Measurements from ENCODE around the gene LLGL1.

LLGL1 gene

GRCh38 chr17:18229771-18230170 lies 4.3 kb downstream of the LLGL1 start:
- DNase-seq (ENCODE audit: low read depth in 2 of 2), result no peak

GRCh38 chr17:18230288-18231141 lies 5.1 kb downstream of the LLGL1 start:
- no peak for DNase-seq (ENCODE audit: low read depth in 2 of 2)

DNA sequence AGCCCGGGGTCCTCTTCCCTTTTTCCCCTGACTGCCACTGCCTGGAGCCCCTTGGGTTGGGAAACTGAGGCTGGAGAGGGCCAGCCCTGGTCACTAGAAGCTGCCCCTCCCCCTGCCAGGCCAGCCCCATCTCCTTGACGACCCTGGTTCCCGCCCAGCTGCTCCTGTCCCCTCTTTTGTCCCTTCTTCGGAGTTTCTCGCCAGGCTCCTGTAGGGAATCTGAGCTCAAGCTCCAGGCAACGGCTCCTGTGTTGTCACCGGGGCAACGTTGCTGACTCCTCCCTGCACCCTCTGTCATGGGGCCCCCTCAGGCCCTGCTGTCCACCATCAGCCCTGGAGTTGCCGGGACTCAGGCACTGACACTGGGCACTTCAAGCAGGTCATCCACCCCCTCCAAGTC lies 5.7 kb downstream of the LLGL1 start:
- no peak for DNase-seq (ENCODE audit: low read depth in 2 of 2)

DNA sequence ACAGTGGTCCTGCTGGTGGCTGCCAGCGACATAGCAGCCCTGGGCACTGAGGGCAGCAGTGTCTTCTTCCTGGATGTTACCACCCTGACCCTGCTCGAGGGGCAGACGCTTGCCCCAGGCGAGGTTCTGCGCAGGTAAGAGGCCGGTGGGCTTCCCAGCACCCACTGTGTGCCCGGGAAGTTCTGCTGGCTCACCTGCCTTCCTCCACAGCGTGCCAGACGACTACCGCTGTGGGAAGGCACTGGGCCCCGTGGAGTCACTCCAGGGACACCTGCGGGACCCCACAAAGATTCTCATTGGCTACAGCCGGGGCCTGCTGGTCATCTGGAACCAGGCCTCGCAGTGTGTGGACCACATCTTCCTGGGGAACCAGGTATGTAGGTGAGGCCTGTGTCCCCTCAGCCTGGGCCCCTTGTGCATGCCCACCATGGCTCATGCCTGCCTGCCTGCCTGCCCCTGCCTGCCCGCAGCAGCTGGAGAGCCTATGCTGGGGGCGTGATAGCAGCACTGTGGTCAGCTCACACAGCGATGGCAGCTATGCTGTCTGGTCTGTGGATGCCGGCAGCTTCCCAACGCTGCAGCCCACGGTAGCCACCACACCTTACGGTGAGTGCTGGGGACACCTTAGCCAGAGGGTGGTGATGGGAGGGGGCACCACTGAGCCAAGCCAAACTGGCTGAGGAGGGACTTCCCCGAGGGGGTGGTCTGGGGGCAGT lies 8.5 kb downstream of the LLGL1 start:
- DNase-seq (ENCODE audit: low read depth in 2 of 2), result no peak

- no peak for DNase-seq (ENCODE audit: low read depth in 2 of 2)
These were observed 9.5 kb downstream of the LLGL1 start for GRCh38 chr17:18234853-18235380.

DNA sequence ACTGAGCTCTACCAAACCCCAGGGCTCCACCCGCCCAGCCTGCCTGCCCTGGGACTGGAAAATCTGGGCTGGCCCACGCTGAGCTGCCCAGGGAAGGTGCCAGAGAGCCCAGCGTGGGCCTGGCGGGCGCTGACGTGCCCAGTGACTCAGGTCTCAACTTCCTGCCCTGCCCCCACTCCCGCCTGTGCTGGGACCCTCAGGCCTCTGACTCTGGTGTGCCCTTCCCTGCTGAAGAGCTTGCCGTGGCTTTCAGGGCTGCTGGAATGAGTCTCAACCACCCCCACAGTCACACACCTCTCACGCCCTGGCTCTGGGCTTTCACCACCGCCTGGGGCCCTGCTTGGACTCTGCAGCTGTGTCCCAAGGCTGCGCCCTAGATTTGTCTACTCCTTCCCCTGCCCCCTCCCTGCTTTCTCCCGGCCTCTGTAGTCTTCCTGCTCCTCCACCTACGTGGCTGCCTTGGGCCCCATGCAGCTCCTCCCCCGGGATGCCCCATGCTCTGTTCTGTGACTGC lies 10.4 kb downstream of the LLGL1 start:
- no peak for DNase-seq (ENCODE audit: low read depth in 2 of 2)

GRCh38 chr17:18236494-18236893 lies 11.1 kb downstream of the LLGL1 start:
- DNase-seq (ENCODE audit: low read depth in 2 of 2), result no peak

DNA sequence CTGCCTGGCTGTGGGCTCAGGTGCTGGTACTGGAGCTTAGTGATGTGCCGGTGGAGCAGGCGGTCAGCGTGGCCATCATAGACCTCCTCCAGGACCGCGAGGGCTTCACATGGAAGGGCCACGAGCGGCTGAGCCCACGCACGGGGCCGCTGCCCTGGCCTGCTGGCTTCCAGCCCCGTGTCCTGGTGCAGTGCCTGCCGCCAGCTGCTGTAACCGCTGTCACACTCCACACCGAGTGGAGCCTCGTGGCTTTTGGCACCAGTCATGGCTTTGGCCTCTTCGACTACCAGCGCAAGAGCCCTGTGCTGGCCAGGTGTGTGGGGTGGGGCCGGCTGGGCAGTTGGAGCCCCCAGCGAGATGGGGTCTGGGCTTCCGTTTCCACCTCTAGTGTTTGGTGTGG lies 12.0 kb downstream of the LLGL1 start:
- no peak for DNase-seq (ENCODE audit: low read depth in 2 of 2)

- no peak for DNase-seq (ENCODE audit: low read depth in 2 of 2)
These were observed 12.9 kb downstream of the LLGL1 start for GRCh38 chr17:18238299-18238698.

- DNase-seq (ENCODE audit: low read depth in 2 of 2), result no peak
These were observed 15.0 kb downstream of the LLGL1 start for GRCh38 chr17:18240449-18240848.

DNA sequence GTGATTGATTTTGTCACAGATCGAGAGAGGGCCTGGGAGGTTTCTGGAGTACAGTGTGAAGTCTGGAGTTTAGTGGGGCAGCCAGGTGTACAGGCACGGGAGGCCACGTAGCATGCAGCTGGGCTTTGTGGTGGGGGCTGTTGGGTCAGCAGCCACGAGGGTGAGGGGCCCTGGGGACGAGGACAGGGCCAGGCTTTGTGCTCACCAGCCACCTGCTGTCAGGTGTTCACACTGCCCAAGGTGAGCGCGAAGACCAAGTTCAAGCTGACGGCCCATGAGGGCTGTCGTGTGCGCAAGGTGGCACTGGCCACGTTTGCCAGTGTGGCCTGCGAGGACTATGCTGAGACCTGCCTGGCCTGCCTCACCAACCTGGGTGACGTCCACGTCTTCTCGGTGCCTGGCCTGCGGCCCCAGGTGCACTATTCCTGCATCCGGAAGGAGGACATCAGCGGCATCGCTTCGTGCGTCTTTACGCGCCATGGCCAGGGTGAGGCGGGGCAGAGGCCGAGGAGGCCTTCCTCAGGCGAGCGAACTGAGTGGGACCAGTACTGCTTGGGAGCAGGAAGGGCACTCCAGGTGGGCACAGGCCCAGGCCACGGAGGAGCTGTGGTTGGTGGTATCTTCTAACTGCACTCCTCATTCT lies 15.9 kb downstream of the LLGL1 start:
- no peak for DNase-seq (ENCODE audit: low read depth in 2 of 2)

DNA sequence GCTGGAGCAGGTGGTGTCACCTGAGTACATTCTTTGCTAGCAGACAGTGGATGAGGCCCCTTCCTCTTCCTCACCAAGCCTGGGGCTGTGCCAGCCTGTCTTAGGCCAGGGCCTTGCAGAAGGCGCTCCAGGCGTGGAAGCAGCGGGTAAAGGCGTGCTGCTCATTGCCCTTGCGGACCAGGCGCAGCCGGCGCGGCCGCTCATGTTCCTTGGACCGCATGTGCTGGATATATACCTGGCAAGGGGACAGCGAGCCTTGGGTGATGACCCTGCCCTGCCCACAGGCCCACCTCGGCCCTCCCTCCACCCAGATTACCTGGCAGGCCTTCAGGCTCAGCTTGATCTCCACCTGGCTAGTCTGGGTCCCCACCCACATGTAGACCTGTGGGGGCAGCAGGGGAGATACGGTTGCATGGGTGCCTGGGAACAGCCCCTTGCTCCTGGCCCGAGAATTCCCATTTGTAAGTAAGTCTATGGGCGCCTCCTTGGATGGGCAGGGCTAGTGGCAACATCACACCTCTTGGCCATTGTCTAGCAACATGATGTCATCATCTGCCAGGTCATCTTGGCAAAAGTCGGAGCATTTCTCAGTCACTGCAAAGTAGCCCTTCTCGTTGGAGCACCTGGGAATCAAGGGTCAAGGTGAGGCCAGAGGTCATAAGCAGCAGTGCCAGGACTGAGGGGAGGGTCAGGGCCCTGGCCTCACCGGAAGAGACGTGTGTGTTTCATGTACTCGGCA lies 19.8 kb downstream of the LLGL1 start:
- DNase-seq (ENCODE audit: low read depth in 2 of 2), result no peak

DNA sequence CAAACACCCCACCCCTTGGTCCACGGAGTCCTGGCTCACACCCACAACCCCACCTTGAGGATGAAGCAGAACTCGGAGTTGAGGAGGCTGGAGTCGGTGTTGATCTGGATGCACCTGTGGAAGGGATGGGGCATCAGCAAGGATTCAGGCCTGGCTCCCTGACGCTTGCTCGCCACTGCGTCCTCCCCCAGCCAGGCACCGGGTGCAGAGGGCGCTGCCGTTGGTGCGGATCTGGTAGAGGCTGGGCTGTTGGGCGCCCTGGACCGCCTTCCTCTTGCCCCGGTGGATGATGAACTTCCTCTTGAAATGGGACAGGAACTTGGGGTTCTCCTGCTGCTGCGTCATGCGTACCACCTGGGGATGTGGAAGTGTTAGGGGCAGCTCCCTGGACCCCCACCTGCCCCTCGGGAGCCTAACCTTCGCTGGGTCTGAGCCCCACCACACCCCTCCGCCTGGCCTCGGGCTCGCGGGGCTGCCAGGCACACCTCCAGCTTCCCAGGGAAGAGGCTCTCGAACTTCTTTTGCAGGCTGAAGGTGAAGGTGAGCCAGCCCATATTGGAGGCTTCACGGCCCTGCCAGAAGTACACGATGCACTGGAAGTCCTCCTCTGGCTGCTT lies 20.8 kb downstream of the LLGL1 start:
- no peak for DNase-seq (ENCODE audit: low read depth in 2 of 2)

DNA sequence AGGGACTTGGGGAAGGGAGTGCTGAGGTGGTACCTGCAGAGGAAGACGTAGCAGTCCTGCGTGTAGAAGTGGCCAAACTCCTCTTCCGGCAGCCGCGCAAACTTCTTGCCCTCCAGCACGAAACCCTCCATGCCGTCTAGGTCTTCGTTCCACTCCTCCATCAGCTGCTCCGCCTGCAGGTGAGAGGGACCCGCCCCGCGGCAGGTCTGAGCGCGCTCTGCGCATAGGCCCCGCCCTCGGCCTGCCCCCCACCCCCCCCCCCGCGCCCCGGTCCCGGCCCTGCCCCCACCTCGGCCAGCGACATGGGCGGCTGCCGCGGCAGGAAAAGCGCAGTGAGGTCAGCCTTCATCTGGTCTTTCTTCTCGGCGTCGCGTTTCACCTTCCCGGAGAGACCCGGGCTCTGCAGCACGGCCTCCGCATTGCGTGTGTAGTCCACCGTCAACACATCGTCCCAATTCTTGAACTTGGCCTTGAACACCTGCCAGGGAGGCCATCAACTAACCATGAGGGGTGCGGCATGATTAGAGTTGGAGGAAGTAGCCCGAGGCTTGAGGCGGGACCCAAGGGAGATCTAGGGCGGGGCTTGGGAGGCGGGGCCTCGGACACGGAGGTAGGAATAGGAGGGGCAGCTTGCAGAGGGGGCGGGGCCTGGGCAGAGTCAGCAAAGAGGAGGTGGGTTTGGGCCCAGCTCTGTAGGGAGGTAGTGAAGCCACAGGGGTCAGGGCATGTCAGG lies 21.6 kb downstream of the LLGL1 start:
- DNase-seq (ENCODE audit: low read depth in 2 of 2), result no peak

GRCh38 chr17:18247613-18248001 lies 22.2 kb downstream of the LLGL1 start:
- DNase-seq (ENCODE audit: low read depth in 2 of 2), result no peak

DNA sequence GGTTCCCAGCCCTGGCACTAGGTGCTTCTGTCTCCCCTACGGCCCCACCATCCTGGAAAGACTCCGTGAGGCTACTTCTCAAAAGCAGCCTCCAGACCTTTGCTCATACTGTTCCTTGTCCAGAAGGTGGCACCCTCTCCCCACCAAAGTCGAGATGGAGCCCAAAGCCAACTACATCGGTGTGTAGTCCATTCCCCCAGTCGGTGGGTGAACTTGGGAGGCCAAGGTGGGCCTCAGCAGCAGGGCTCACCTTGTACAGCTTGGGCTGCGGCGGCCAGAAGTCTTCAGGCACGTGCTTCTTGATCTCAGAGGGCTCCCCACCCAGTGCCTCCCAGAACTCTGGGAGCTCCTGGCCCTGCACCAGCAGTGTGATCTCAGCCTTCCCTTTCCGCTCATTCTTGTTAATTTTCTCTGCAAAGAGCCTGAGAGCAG lies 22.9 kb downstream of the LLGL1 start:
- DNase-seq (ENCODE audit: low read depth in 2 of 2), result peak in 1 of 2 experiments; percentile 21

DNA sequence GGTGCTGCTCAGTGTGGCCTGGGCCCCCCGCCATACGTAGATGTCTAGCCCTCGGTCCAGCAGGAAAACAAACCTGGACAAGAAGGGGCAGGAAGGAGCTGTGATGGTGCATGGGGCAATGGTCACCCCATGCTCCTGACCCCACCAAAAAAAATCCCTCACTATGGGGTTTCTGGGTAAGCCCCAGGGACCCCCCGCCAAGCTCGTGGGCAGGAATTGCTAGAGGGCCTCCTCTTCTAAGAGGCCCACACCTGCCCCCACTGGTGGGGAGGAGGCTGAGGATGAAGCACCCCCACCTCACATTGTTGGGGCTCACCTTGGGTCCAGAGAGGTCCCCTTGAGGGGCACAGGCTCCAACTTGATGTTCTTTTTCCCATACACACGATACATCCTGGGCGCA lies 23.4 kb downstream of the LLGL1 start:
- no peak for DNase-seq (ENCODE audit: low read depth in 2 of 2)

GRCh38 chr17:18250259-18250658 lies 24.8 kb downstream of the LLGL1 start:
- no peak for DNase-seq (ENCODE audit: low read depth in 2 of 2)

GRCh38 chr17:18250708-18251107 lies 25.3 kb downstream of the LLGL1 start:
- DNase-seq (ENCODE audit: low read depth in 2 of 2), result no peak

DNA sequence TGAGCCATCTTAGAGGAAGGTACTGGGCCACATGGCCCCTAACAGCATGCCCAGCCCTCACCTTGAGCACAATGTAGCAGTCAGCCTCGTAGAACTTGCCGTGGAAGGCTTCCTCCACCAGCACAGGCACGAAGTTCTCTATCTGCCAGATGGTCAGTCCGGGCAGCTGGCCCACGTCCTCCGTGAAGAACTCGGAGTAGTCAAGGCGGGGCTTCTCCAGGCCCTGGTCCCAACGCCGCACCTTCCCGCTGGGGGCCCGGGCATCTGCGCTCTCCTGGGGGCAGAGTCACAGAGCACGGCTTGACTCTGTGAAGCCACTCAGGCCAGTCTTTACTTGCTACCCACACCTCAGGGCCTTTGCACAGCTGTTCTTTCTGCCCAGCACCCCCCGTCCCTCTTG lies 25.8 kb downstream of the LLGL1 start:
- no peak for DNase-seq (ENCODE audit: low read depth in 2 of 2)
